HG03575 (cell line): ENCODE measurements around the gene GNLY.
"Not testable (repeated sequence)": the region's sequence is repeated elsewhere in the genome, so short reads cannot be mapped to it uniquely, and the experiment has no call there.

Source experiments
- ATAC-seq: cut with Tn5 transposase; IDR thresholded peaks from one replicate; pipeline ENCODE4 v1.9.1; 2021; ENCODE audit not compliant: unreplicated experiment, insufficient number of reproducible peaks, low FRiP score; ENCODE audit errors: extremely low read depth

GNLY gene

DNA sequence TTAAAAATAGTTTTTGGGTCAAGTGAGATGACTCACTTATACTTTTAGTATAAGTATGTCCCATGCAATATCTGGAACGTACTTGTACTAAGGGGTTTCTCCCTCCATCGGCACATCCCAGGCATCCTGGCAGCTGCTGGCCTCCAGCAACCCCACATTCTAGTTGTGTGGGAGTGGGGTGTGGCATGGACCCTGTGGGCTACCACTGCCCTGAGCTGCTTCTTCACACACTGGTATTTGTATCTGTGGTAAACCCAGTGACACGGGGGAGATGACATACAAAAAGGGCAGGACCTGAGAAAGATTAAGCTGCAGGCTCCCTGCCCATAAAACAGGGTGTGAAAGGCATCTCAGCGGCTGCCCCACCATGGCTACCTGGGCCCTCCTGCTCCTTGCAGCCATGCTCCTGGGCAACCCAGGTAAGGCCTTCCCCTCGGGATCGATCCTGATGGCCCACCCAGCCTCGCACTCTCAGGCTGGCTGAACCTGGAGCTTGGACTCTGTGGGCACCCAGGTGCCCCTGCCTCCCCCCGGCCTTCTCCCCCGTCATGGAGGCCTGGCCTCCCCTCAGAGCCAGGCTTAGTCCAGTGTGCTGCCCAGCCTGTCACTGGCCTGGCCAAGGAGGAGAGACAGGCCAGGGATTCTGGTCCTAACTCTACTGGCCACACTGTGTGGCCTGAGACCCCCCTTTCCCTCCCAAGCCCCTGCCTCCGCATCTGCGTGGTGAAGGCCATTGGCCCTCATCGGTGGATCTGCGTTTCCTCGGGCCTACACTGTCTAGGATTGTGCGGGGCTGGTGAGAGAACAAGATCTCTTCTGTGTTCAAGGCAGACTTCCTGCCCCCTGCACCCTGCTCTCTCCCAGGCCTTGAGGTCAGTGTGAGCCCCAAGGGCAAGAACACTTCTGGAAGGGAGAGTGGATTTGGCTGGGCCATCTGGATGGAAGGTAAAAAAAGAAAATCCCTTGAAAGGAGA lies at the start of gene GNLY:
Gene GNLY, plus strand, starts transcription at position 307 of the 974 bp plus-strand sequence. Its CDS starts 61 bp downstream, at position 368.
- no peak for ATAC-seq

DNA sequence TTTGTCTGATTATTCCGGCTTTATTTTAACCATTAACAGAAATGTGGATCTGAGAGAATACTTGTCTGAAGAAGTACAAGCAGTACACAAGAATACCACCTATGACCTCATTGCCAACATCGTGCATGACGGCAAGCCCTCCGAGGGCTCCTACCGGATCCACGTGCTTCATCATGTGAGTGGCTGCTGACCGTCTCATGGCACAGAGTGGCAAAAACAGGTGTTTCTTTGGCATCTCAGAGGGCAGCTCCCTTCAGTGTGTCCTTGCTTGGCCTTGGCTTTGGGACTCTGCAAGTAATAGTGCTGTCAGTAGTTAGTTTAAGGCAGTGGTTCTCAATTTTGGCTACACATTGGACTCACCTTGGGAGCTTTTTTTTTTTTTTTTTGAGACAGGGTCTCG lies 49.2 kb upstream of the GNLY start:
- no peak for ATAC-seq

GRCh38 chr2:85646166-85646565 lies 48.0 kb upstream of the GNLY start:
- no peak for ATAC-seq

- no peak for ATAC-seq
These were observed 46.2 kb upstream of the GNLY start for GRCh38 chr2:85647823-85648526.

- ATAC-seq = no peak
These were observed 45.5 kb upstream of the GNLY start for GRCh38 chr2:85648619-85649018.

GRCh38 chr2:85649201-85650190 lies 44.7 kb upstream of the GNLY start:
- no peak for ATAC-seq

GRCh38 chr2:85650456-85650855 lies 43.7 kb upstream of the GNLY start:
- ATAC-seq = no peak

- no peak for ATAC-seq
These were observed 43.1 kb upstream of the GNLY start for GRCh38 chr2:85651097-85651496.

DNA sequence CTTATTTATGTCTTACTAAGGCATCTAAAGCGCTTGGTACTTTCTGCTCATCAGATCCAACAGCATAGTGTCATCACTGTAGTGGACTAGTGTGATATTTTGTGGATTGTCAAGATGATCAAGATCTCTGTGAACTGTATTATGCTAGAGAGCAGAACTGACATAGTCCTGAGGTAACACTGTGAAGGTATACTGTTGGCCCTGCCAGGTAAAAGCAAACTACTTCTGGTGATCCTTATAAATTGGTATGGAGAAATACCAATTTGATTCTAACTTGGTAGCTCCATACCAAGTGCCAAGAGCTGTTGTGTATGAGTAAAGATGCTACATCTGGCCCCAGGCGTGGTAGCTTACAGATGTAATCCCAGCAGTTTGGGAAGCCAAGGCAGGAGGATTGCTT lies 42.1 kb upstream of the GNLY start:
- ATAC-seq = no peak

GRCh38 chr2:85653996-85654395 lies 40.2 kb upstream of the GNLY start:
- no peak for ATAC-seq

- ATAC-seq = no peak
These were observed 38.2 kb upstream of the GNLY start for GRCh38 chr2:85655961-85656417.

GRCh38 chr2:85656468-85656867 lies 37.7 kb upstream of the GNLY start:
- ATAC-seq = no peak

- ATAC-seq = not testable (repeated sequence)
These were observed 36.8 kb upstream of the GNLY start for GRCh38 chr2:85657399-85657798.

DNA sequence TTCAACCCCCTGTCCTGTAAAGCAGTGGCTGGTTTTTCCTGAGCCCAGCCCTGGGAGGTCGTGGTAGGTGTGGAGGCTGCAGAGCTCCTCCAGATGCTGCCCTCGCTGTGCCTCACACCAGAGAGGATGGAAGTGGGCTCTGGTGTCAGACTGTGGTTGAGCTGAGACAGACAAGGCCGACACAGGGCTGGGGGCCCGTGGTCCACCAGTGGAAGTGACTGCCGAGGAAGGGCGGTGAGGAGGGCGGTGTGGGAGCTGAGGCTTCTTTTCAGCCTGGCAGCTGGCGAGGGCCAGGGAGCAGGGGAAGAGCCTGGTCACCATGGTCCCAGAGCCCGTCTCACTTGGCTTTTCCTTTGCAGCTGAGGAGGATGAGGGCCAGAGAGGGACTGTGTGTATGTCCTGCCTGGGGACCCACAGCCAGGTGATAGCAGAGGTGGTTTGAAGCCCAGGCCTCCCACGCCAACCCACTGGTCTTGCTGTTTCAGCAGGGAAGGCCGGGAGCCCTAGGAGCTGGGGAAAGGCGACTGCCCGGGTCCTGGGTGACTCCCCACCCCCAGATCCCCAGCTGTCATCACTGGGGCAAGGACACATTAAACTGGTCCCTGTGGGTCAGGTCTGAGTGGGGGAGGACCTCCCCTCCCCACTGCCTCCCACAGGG lies 34.7 kb upstream of the GNLY start:
- ATAC-seq = no peak

GRCh38 chr2:85660301-85660700 lies 33.9 kb upstream of the GNLY start:
- not testable (repeated sequence) for ATAC-seq

DNA sequence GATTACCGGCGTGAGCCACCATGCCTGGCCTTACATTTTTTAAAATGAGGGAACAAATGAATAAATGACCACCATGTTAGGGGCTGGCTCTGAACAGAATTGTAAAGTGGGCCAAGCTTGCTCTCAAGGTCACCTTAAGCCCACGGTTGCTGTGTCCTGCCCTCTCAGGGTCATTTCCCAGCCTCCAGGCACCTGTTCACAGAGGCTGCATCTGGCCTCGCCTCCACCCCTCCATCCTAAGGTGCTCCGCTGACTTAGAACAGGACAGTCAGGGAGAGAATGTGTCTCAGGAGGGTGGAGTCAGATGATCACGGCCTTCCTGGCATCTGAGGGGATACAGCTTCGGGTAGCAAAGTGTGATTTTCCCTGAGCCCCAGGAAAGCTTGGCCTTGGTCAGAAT lies 33.4 kb upstream of the GNLY start:
- no peak for ATAC-seq

DNA sequence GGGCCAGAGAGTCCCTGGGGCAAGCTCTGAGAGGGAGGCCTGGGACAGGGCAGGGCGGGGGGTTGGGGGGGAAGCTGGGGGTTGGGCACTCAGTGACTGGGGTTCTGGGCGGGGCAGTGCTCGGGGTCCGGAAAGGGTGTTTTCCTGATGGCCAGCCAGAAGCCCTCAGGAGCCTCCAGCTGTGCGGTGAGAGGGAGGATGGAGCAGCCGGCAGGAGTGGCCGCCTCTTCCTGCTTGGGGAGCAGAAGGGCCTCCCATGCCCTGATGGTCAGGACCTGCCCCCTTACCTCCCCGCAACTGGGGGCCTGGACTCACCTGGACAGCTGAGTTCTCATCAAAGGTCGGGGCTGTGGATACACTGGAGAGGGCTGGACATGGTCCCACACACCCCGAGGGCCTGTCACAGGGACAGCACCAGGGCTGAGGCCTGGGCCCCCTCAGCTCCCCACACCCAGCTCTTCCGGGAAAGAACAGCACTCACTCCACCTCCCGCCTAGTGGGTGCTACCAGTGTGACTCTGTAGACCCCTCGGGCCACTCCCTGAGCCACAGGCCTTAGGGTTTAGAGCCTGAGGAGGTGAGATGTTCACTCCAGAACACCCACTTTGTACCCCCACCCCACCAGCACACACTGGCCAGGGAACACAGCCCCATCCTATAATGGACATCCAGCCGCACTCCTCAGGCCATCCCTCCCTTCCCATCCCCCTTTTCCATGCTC lies 32.9 kb upstream of the GNLY start:
- no peak for ATAC-seq
